Fibroblast of lung (primary cell): Measurements from ENCODE around the gene ZNF516. TPM values are rescaled to one million over a fixed set of nuclear protein-coding genes. Genes with fewer than 3 reads are reported as not detected.

Experiments used
- DNase-seq, 2 donors: peaks; one replicate each; pipeline versions ENCODE4 v3.0.0 to v3.0.0-alpha.2; 2010; ENCODE audit warnings: low read depth in 2 of 2
- H2AFZ ChIP-seq: 2 replicates; pipeline ENCODE4 v1.5.1; 2012; ENCODE audit warnings: low read length, control low read depth, inconsistent platforms
- H3K27ac ChIP-seq: 2 replicates; pipeline ENCODE4 v1.5.1; 2011; ENCODE audit warnings: low read length, control low read depth; ENCODE audit not compliant: insufficient read depth
- H3K27me3 ChIP-seq: 2 replicates; pipeline ENCODE4 v1.5.1; 2011; ENCODE audit warnings: mild to moderate bottlenecking, low read length; ENCODE audit not compliant: control insufficient read depth, insufficient read depth
- H3K36me3 ChIP-seq: 2 replicates; pipeline ENCODE4 v1.5.1; 2011; ENCODE audit warnings: low read length; ENCODE audit not compliant: control insufficient read depth, insufficient read depth
- H3K4me1 ChIP-seq: 2 replicates; pipeline ENCODE4 v1.5.1; 2011; ENCODE audit warnings: low read length; ENCODE audit not compliant: control insufficient read depth, insufficient read depth; ENCODE audit errors: extremely low read depth
- H3K4me2 ChIP-seq: 2 replicates; pipeline ENCODE4 v1.5.1; 2011; ENCODE audit warnings: low read length, control low read depth; ENCODE audit not compliant: insufficient read depth; ENCODE audit errors: extremely low read depth
- H3K4me3 ChIP-seq, 4 experiments: fragments of 200-600 bp in 1 of 4; sonication (generic) in 1 of 4; replicated peaks in 1 of 4; 2 replicates each; pipeline ENCODE4 v1.5.1; 2011 to 2016; ENCODE audit warnings: low read length in 4 of 4, low read depth in 3 of 4, mild to moderate bottlenecking in 3 of 4, control low read depth in 2 of 4, inconsistent platforms in 1 of 4, mixed read lengths in 1 of 4; ENCODE audit not compliant: insufficient read depth in 1 of 4; ENCODE audit errors: control extremely low read depth in 1 of 4
- H3K79me2 ChIP-seq: 2 replicates; pipeline ENCODE4 v1.5.1; 2012; ENCODE audit warnings: mild to moderate bottlenecking, low read length, inconsistent platforms; ENCODE audit not compliant: control insufficient read depth, insufficient read depth
- H3K9ac ChIP-seq: 2 replicates; pipeline ENCODE4 v1.5.1; 2011; ENCODE audit warnings: mild to moderate bottlenecking, low read length, control low read depth; ENCODE audit not compliant: insufficient read depth
- H3K9me3 ChIP-seq: 2 replicates; pipeline ENCODE4 v1.5.1; 2012; ENCODE audit warnings: low read depth, low read length; ENCODE audit not compliant: control insufficient read depth, insufficient read depth
- H4K20me1 ChIP-seq: 2 replicates; pipeline ENCODE4 v1.5.1; 2011; ENCODE audit warnings: low read length; ENCODE audit not compliant: control insufficient read depth, insufficient read depth; ENCODE audit errors: extremely low read depth
- CTCF ChIP-seq, 2 donors: IDR thresholded peaks in 1 of 2; conservative IDR thresholded peaks in 1 of 2; 1 replicate in 1 of 2; 2 replicates in 1 of 2; pipeline ENCODE4 v1.5.1; 2011 to 2012; ENCODE audit warnings: low read length in 2 of 2, control low read depth in 1 of 2, inconsistent platforms in 1 of 2, low read depth in 1 of 2, mild to moderate bottlenecking in 1 of 2
- EZH2 ChIP-seq: IDR thresholded peaks from 2 replicates; pipeline ENCODE4 v1.5.1; 2012; ENCODE audit warnings: low read length, control low read depth, mild to moderate bottlenecking; ENCODE audit errors: missing control alignments
- polyA plus RNA-seq, 2 donors: library from polyadenylated mRNA; depleted of rRNA in 1 of 2; stranded (reverse) in 1 of 2; unstranded in 1 of 2; fragments of >200 nt; gene quantifications; 2 replicates each; pipeline ENCODE4 v1.2.1, GENCODE V29; 2011 to 2012; ENCODE audit warnings: missing spikeins in 1 of 2
- total RNA-seq: library from RNA; depleted of rRNA; stranded (reverse); fragments of >200 nt; gene quantifications from 2 replicates; pipeline ENCODE4 v1.2.1, GENCODE V29; 2014

ZNF516 gene
- total and polyA plus RNA-seq, 2 donors (not counting 1 experiment from before 2014, with no cell fraction given): 7.9 to 32.7 TPM

- Histone ChIP-seq H2AFZ (no peak overlapping the region), H3K9ac (no peak overlapping the region), H3K36me3 (no peaks in the 10 kb centered on the region), H3K4me2 (no peak overlapping the region), H3K4me3 (no peak overlapping the region), H3K79me2 (no peaks in the 10 kb centered on the region), H3K27me3 (no peaks in the 10 kb centered on the region), H3K27ac (no peak overlapping the region), H4K20me1 (no peaks in the 10 kb centered on the region), H3K9me3 (no peaks in the 10 kb centered on the region), H3K4me1 (peaks cover 3% of the 10 kb centered on the region)
- TF ChIP-seq CTCF (conservative IDR thresholded peaks at IDR 0.05 in 1 of 2, IDR thresholded peaks at IDR 0.05 in 1 of 2; ENCODE audit: low read depth in 1 of 2, low read length in 2 of 2) (no peak), EZH2 (no peak)
- DNase-seq: no peak
These were observed 142.0 kb downstream of the ZNF516 start for GRCh38 chr18:76353046-76353445.

- Histone ChIP-seq H3K9ac (no peak overlapping the region), H2AFZ (peak overlapping the region; percentile 5), H3K27me3 (no peaks in the 10 kb centered on the region), H3K4me2 (peak overlapping the region; percentile 80), H3K4me3 (peak overlapping the region in 2 of 4 experiments; percentile 36 to 37), H3K9me3 (no peaks in the 10 kb centered on the region), H3K79me2 (no peaks in the 10 kb centered on the region), H3K4me1 (peaks cover 3% of the 10 kb centered on the region), H4K20me1 (no peaks in the 10 kb centered on the region), H3K36me3 (no peaks in the 10 kb centered on the region), H3K27ac (no peak overlapping the region)
- no peak for TF ChIP-seq CTCF (conservative IDR thresholded peaks at IDR 0.05 in 1 of 2, IDR thresholded peaks at IDR 0.05 in 1 of 2; ENCODE audit: low read depth in 1 of 2, low read length in 2 of 2)
- TF ChIP-seq EZH2: no peak
- peak; percentile 66 to 93 for DNase-seq
These were observed 143.0 kb downstream of the ZNF516 start for GRCh38 chr18:76351961-76352581.

GRCh38 chr18:76350134-76351025 is 144.7 kb downstream of the ZNF516 start:
- no peak for DNase-seq
- no peak overlapping the region for H3K4me3 ChIP-seq
- H3K79me2 ChIP-seq: no peaks in the 10 kb centered on the region
- no peak overlapping the region for H3K9ac ChIP-seq
- H4K20me1 ChIP-seq: no peaks in the 10 kb centered on the region
- no peak overlapping the region for H2AFZ ChIP-seq
- no peak overlapping the region for H3K27ac ChIP-seq
- no peak for TF ChIP-seq EZH2
- no peak for TF ChIP-seq CTCF (conservative IDR thresholded peaks at IDR 0.05 in 1 of 2, IDR thresholded peaks at IDR 0.05 in 1 of 2; ENCODE audit: low read depth in 1 of 2, low read length in 2 of 2)
- H3K36me3 ChIP-seq: no peaks in the 10 kb centered on the region
- H3K4me2 ChIP-seq: no peak overlapping the region
- no peaks in the 10 kb centered on the region for H3K27me3 ChIP-seq
- H3K9me3 ChIP-seq: no peaks in the 10 kb centered on the region
- H3K4me1 ChIP-seq: peaks cover 3% of the 10 kb centered on the region
